Activated gamma-delta T cell (primary cell): ENCODE results near the gene SPEF2.
"Not testable (repeated sequence)": the region's sequence is repeated elsewhere in the genome, so short reads cannot be mapped to it uniquely, and the experiment has no call there.

Experiments
- DNase-seq: peaks from one replicate; lab custom pipeline; 2025; lab: John Stamatoyannopoulos, UW

SPEF2 gene

DNA sequence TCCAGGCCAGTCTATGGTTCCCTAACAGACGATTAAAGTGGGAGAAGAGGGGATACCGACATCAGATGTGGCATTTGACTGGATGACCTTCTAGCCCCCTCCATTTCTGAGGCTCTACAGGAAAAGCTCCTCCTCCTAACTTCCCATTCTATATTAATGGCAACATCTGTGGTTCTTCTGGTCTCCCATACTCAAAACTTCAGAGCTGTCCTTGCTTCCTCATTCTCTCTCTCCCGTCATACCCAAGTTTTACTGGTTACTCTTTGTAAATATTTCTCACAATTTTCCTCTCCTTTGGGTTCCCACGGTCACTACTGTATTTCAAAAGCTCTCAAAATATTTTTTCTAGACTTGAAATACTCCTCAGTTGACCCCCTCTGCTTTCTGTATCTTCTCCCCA lies 203.1 kb downstream of the SPEF2 start:
- DNase-seq = no peak

GRCh38 chr5:35821513-35821912 lies 203.8 kb downstream of the SPEF2 start:
- DNase-seq = no peak

DNA sequence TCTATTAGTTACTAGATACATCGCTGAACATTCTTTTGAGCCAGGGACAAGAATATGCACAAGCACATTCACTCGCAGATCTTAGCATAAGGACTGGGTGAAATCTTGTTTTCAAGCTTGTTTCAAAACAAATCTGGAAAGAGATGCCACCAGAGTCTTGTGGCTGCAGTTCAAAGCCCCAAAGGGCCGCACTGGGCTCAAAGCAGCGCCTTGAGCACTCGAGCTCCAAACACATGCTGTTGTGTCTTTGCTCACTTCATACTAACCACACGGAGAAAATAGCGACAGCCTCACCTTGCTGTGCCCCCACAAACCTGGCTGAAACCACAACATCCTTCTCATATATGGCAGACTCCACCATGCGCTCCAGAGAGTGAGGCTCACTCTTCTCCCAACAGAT lies 204.8 kb downstream of the SPEF2 start:
- no peak for DNase-seq

DNA sequence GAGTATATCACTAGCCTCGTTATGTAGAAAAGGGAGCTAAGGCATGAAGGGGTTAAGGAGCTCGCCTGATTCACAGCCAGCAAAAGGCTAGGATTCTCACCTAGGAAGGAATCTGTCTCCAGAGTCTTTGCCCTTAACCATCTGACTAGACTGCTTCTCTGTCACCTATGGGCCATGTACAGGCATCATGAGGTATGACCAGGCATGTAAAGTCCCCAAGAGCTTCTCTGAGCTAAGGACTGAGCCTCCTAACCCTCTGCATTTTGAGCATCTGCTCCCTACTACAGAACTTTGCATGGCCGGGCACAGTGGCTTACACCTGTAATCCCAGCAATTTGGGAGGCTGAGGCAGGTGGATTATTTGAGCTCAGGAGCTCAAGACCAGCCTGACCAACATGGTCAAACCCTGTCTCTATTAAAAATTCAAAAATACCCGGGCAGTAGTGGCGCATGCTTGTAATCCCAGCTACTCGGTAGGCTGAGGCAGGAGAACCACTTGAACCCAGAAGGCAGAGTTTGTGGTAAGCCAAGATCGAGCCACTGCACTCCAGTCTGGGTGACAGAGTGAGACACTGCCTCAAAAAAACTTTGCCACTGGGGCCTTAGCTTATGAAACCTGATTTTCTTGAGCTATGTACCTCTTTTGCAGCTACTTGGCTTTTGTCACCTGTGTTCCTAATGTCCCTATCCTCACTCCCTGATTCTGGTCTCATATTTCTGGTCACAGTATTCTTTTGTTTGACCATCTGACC lies 205.9 kb downstream of the SPEF2 start:
- no peak for DNase-seq

GRCh38 chr5:35826056-35826455 lies 208.4 kb downstream of the SPEF2 start:
- no peak for DNase-seq

DNA sequence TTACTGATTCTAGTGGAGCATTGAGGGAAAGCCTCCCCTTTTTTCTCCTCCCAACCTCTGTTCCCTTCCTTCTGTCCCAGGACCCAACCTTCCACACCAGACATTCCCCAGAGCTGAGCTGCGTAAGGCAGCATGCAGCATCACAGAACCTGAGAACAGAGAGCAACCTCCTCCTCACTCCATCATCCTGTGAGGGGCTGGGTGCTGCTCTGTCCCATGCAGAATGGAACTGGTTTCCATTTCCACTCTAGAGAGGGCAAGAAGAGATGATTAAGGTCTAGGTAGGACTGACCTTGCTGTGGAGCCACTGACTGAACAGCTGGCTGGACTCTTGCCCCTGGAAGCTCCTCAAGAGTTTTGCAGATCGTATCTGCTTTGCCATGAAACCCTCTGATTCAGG lies 208.9 kb downstream of the SPEF2 start:
- no peak for DNase-seq

DNA sequence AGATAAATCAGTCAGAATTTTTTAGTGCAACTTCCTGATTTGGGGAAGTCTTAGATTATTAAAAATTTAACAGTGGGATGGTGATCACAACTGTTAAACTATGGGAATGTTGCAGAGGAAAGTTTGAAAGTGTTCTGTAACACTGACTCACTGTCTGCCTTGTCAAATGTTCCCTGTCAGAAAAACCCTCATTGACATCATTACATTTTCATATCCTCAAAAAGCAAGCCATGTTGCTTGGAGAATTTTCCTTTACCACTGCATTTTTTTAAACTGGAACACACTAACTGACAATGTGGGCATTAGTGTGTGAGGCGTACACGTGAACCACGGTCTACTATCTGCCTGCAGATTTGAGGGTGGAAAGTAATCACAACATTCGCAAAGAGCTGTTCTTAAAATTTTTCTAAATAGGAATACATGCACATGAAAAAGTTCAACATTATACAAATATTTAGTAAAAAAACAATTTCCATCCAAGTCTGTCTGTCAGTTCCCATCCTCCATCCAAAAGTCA lies 210.5 kb downstream of the SPEF2 start:
- DNase-seq = no peak

- no peak for DNase-seq
Observed at GRCh38 chr5:35830587-35830986, 212.9 kb downstream of the SPEF2 start.

DNA sequence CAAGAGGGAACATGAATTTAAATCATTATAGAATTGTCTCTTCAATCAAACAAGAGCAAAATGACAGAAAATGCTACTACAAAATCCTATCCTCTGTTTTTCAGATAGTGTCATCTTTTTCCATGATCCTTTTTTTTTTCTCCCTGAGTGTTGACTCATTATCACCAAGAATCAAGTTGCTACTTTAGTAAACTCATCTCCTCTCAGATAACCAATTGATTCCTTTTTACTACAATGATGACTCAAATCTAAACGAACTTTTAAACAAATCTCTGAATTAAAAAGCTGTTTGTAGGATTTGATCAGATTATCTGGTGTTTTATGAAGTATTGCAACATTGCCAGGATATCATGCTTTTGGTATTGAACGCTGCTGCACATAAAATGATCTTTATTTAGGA lies 215.1 kb downstream of the SPEF2 start:
- DNase-seq = no peak

GRCh38 chr5:35833224-35833623 lies 215.6 kb downstream of the SPEF2 start:
- DNase-seq = no peak

DNA sequence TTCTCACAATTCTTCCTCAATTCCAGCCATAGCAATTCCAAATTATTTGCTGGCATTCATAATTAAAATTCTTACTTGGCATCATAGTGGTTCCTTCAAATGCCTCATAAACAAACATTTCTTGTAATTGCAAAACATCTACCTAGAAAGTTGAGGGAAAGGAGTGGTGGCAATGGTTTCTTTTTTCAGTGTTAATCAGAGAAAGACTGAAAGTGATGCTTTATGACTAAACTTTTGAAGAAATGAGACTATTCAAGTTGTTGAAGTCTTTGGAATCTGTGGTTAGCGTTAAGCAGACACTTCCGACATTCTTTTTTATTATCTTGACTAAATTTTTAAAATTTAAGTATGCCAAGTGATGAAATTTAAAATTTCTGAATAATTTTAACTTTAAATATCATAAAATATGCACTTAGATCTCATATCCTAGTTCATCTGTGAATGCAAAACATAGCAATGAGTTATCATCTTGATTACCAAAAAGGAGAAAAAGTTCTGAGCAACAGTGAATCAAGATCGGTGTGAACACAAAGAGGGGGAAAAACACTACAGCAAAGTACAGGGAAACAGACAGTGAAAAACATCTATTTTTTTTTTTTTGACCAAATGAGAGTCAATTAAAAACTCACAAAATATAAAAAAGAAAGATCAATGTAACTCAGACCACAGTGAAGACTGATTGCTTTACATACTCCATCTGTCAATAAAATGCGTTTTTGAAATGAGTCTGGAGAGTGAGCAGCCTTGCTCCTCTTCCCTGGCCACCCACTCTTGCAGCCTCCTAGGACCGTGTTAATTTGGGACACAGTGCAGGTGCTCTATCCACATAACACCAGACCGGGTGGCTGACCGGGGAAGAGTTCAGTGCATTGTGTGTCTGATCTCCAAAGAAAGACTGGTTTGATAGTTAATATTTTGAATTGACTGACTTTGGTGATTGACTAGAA lies 218.4 kb downstream of the SPEF2 start:
- DNase-seq = no peak

DNA sequence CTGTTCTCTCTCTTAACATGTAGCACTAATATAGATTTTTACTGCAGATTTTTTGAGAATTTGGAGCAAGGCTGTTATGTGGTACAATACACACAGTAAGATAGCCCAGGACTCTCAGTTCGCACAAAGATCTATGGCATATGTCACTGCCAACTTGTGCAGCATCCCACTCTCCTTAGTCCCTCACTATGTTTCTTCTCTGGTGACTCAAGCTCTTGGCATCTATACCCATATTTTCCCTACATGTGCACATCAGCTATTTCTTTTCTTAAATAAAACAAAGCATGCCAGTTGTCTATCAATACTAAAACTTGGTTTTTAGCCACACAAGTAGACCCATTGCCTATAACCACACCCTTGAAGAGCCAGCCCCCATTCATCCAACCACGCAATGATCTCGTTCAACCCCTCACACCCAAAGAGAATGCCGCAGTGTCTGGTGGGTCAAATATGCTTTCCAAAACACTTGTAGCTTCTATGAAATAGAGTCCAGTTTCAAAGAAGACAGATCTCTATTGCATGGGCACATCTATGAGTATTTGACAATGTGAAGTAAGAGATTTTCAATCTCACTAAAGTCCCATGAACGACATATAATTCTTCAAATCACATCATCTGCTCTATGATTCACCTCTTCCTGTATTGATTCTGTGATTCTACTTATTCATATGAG lies 220.8 kb downstream of the SPEF2 start:
- no peak for DNase-seq

DNA sequence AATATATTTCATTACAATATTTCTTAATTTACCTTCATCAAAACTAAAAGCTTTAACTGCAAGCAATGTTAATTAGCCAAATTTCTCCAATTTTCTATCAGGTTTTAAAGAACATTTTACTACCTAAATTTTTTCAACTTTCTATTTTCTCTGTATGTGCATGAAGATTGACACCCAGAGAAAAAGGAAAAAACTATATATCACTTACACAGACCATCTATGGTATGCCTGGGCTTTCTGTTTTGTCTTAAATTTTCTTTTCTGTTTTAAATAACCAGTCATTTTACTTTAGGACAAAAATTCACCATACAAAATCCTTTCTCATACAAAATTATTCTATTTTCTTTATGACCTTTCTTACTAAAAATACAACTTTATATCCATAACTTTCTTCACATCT lies 225.2 kb downstream of the SPEF2 start:
- no peak for DNase-seq

- not testable (repeated sequence) for DNase-seq
Observed at GRCh38 chr5:35845508-35845907, 227.8 kb downstream of the SPEF2 start.

DNA sequence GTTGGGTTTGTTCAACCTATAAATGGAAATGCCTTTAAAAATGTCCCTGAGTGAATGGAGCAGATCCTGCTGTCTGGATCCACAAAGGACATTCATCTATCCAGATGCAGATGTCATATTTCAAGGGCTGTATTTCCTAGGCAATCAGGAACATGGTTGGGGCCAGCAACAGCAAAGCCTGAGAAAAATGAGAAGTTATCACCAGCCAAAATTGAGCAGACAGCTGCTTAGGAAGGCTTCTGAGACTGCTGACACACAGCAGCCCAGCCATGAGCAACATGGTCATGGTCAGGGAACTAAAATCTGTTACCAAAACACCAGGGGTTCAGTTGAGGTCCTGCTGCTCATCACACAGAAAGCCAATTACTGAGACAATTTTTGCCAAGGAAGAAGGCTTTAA lies 229.8 kb downstream of the SPEF2 start:
- DNase-seq = no peak

DNA sequence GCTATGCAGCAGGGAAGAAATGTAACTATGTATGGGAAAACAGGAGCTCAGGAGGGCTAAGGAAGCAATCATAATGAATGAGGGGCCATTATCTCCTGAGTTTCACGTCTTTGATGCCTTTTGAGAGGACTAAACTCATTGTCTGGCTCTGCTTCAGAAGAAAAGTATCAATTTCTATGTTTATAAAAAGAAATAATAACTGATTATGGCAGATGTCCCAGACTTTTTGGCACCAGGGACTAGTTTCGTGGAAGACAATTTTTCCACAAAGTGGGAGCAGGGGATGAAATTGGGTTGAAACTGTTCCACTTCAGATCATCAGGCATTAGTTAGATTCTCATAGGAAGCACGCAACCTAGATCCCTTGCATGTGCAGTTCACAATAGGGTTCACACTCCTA lies 230.3 kb downstream of the SPEF2 start:
- no peak for DNase-seq

GRCh38 chr5:35849860-35850259 lies 232.2 kb downstream of the SPEF2 start:
- DNase-seq = no peak

DNA sequence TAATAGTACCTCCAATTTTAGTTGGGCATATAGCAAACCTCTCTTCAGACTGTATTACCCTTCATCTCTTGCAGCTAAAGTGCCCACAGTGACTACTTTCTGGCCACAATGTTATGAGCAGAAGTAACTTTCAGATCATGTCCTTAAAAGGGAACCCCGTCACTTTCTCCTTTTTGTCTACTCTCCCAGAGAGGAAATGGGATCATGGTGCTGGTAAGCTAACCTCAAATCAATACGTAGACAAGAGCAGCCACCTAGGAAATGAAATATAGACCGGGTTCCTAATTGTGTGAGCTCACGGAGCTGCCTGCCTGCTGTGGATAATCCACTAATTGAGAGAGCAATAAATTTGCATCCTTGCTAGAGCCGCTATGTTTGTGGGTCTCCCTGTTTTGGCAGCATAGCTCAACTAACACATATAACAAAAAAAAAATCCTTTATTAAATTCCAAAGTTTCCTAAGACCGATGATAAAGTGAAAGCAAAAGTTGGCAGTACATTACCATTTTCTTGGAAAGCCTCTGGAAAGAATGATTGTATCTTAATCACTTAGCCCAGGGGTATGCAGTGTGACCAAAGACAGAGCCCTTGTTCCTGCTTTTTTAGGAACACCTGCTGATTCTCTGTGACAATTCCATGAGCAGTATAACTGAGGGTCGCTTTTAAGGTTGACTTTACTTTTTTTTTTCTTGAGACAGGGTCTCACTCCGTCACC lies 233.5 kb downstream of the SPEF2 start:
- DNase-seq = no peak

DNA sequence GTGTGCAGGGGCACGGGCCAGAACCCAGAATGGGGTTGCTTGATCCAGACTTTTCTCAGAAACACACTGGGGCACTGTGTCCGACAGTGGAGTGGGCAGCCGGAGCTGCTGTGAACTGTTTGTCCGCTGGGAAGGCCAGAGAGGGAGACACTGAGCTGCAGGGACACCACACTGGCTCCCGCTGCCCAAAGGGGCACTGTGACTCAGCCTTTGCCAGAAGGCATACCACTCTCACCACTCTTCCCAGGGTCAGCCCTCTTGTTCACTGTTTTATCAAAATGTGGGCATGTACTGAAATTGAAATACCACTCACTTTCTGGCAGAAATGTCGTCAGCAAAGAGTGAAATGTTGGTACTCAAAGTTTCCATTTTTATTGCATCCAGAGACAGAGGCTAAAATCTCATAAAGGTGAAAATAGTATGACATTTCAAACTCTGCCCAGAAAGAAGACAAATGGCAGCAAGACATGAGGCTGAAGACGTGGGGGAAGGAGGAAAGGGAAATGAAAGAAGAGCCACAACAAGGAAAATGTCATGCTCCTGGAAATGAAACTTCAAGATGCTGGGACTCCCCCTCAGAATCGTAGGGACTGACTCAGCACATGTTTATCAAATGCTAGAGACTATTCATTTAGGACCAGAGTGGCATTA lies 234.5 kb downstream of the SPEF2 start:
- no peak for DNase-seq

DNA sequence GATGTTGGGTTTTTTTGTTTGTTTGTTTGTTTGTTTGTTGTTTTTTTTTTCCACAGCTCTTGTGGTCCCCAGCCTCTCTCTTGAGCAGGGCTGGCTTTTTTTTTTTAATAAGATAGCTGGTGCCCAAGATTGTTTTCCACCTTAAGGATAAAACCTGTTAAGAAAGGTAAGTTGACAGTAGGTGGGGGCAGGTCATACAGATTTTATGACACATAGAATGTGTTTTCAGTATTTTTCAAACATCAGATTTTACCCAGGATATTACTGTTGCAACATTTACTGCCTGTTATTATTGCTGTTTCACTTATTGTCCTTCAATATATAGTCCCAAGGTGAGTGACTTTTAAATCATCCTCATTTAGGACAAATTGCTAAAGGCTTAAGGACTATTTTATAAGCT lies 235.1 kb downstream of the SPEF2 start:
- no peak for DNase-seq

- no peak for DNase-seq
Observed at GRCh38 chr5:35853631-35854030, 236.0 kb downstream of the SPEF2 start.
